Measurements from ENCODE around the gene PRR36.

GRCh38 chr19:7910321-7911161 lies 36.4 kb upstream of the PRR36 start:
- no peak for TF ChIP-seq CTCF (IDR thresholded peaks at IDR 0.05)
- TF ChIP-seq POLR2A (IDR thresholded peaks at IDR 0.05), result no peak

Data from uterus (tissue), 2 donors.